ENCODE results near the gene CD7.

Gene CD7

GRCh38 chr17:82302568-82302963 is 14.8 kb downstream of the CD7 start:
- Histone ChIP-seq H3K9me2 (replicated peaks; ENCODE audit: control insufficient read depth, low read length) (no peaks in the 10 kb centered on the region), H3K4me1 (ENCODE audit: control insufficient read depth, low read length) (peaks cover 25% of the 10 kb centered on the region), H3K36me3 (ENCODE audit: control insufficient read depth, low read length) (no peaks in the 10 kb centered on the region), H3K4me2 (ENCODE audit: low read length) (no peak overlapping the region), H3K4me3 (ENCODE audit: low read length) (no peak overlapping the region), H3F3A (ENCODE audit: control insufficient read depth, insufficient read depth) (peaks cover 9% of the 10 kb centered on the region; the same call in 1 of the 2 replicates), H3K9me3 (ENCODE audit: control insufficient read depth, insufficient read depth, low read length) (no peaks in the 10 kb centered on the region), H4K20me1 (ENCODE audit: control insufficient read depth, insufficient read depth, low read depth, low read length) (no peaks in the 10 kb centered on the region), H3K27me3 (ENCODE audit: control insufficient read depth, low read length) (peaks cover 18% of the 10 kb centered on the region), H3K79me2 (ENCODE audit: control insufficient read depth, low read length) (no peaks in the 10 kb centered on the region), H3K27ac (ENCODE audit: low read depth, low read length) (no peak overlapping the region)
- TF ChIP-seq EZH2phosphoT487 (IDR thresholded peaks at IDR 0.05; ENCODE audit: borderline replicate concordance, low read length) (no peak), CTCF (IDR thresholded peaks at IDR 0.05; ENCODE audit: low read depth, low read length, poor library complexity, severe bottlenecking) (no peak)

- TF ChIP-seq CTCF (IDR thresholded peaks at IDR 0.05; ENCODE audit: low read depth, low read length, poor library complexity, severe bottlenecking) (no peak), EZH2phosphoT487 (IDR thresholded peaks at IDR 0.05; ENCODE audit: borderline replicate concordance, low read length) (no peak)
- no peak overlapping the region for H3K4me3 ChIP-seq (ENCODE audit: low read length)
- no peaks in the 10 kb centered on the region for H3K9me2 ChIP-seq (replicated peaks; ENCODE audit: control insufficient read depth, low read length)
- no peaks in the 10 kb centered on the region for H3K36me3 ChIP-seq (ENCODE audit: control insufficient read depth, low read length)
- no peaks in the 10 kb centered on the region for H3K79me2 ChIP-seq (ENCODE audit: control insufficient read depth, low read length)
- H4K20me1 ChIP-seq (ENCODE audit: control insufficient read depth, insufficient read depth, low read depth, low read length), result no peaks in the 10 kb centered on the region
- H3F3A ChIP-seq (ENCODE audit: control insufficient read depth, insufficient read depth), result peaks cover 12% of the 10 kb centered on the region; the same call in 1 of the 2 replicates
- H3K27ac ChIP-seq (ENCODE audit: low read depth, low read length), result no peak overlapping the region
- peaks cover 18% of the 10 kb centered on the region for H3K27me3 ChIP-seq (ENCODE audit: control insufficient read depth, low read length)
- no peak overlapping the region for H3K4me2 ChIP-seq (ENCODE audit: low read length)
- H3K9me3 ChIP-seq (ENCODE audit: control insufficient read depth, insufficient read depth, low read length), result no peaks in the 10 kb centered on the region
- peaks cover 30% of the 10 kb centered on the region for H3K4me1 ChIP-seq (ENCODE audit: control insufficient read depth, low read length)
Measured at GRCh38 chr17:82301916-82302567, 15.4 kb downstream of the CD7 start.

- peaks cover 14% of the 10 kb centered on the region; the same call in 1 of the 2 replicates for H3F3A ChIP-seq (ENCODE audit: control insufficient read depth, insufficient read depth)
- H3K9me2 ChIP-seq (replicated peaks; ENCODE audit: control insufficient read depth, low read length), result no peaks in the 10 kb centered on the region
- no peaks in the 10 kb centered on the region for H3K36me3 ChIP-seq (ENCODE audit: control insufficient read depth, low read length)
- no peak overlapping the region for H3K4me2 ChIP-seq (ENCODE audit: low read length)
- H3K4me3 ChIP-seq (ENCODE audit: low read length), result no peak overlapping the region
- H3K27me3 ChIP-seq (ENCODE audit: control insufficient read depth, low read length), result peaks cover 18% of the 10 kb centered on the region
- H3K79me2 ChIP-seq (ENCODE audit: control insufficient read depth, low read length), result no peaks in the 10 kb centered on the region
- H3K9me3 ChIP-seq (ENCODE audit: control insufficient read depth, insufficient read depth, low read length), result no peaks in the 10 kb centered on the region
- peaks cover 36% of the 10 kb centered on the region for H3K4me1 ChIP-seq (ENCODE audit: control insufficient read depth, low read length)
- H3K27ac ChIP-seq (ENCODE audit: low read depth, low read length), result no peak overlapping the region
- H4K20me1 ChIP-seq (ENCODE audit: control insufficient read depth, insufficient read depth, low read depth, low read length), result no peaks in the 10 kb centered on the region
- no peak for TF ChIP-seq CTCF (IDR thresholded peaks at IDR 0.05; ENCODE audit: low read depth, low read length, poor library complexity, severe bottlenecking)
- no peak for TF ChIP-seq EZH2phosphoT487 (IDR thresholded peaks at IDR 0.05; ENCODE audit: borderline replicate concordance, low read length)
Measured at GRCh38 chr17:82301300-82301915, 16.0 kb downstream of the CD7 start.

Measured in DOHH2 (cell line).